Neural crest cell (in vitro differentiated cells): ENCODE data around the gene BCKDHB. TPM values are rescaled to one million over a fixed set of nuclear protein-coding genes. Genes with fewer than 3 reads are reported as not detected.

ENCODE experiments used
- DNase-seq: peaks from one replicate; pipeline ENCODE4 v3.0.0; 2021; ENCODE audit warnings: low read depth, mixed read lengths, low spot score
- H3K27ac Mint-ChIP-seq: one replicate; pipeline ENCODE4 v1.8.0; 2021; ENCODE audit warnings: mild to moderate bottlenecking, mixed read lengths; ENCODE audit not compliant: unreplicated experiment
- H3K27me3 Mint-ChIP-seq: 2 replicates; pipeline ENCODE4 v1.8.0; 2021; ENCODE audit warnings: low read depth, mild to moderate bottlenecking, mixed read lengths
- H3K36me3 Mint-ChIP-seq: 2 replicates; pipeline ENCODE4 v1.8.0; 2021; ENCODE audit warnings: low read depth, mild to moderate bottlenecking, mixed read lengths
- H3K4me1 Mint-ChIP-seq: 2 replicates; pipeline ENCODE4 v1.8.0; 2021; ENCODE audit warnings: mixed read lengths
- H3K4me3 Mint-ChIP-seq: one replicate; pipeline ENCODE4 v1.8.0; 2021; ENCODE audit warnings: mild to moderate bottlenecking, mixed read lengths
- H3K9me3 Mint-ChIP-seq: 2 replicates; pipeline ENCODE4 v1.8.0; 2021; ENCODE audit warnings: mixed read lengths
- CTCF ChIP-seq: fragments of 200-600 bp; sonication (generic); conservative IDR thresholded peaks from 2 replicates; pipeline ENCODE4 v1.5.0; 2021; ENCODE audit warnings: antibody characterized with exemption, mild to moderate bottlenecking
- total RNA-seq: library from RNA; stranded (reverse); gene quantifications from 2 replicates; pipeline ENCODE4 v1.2.1, GENCODE V29; 2021

The BCKDHB gene
- total RNA-seq, 1 donor from 2014 or later: 27.0 TPM

- Mint-ChIP-seq H3K27me3 (no peaks in the 10 kb centered on the region), H3K27ac (no peak overlapping the region), H3K36me3 (peaks cover 4% of the 10 kb centered on the region), H3K4me3 (no peak overlapping the region), H3K4me1 (peaks cover 6% of the 10 kb centered on the region), H3K9me3 (no peaks in the 10 kb centered on the region)
- no peak for TF ChIP-seq CTCF
- no peak for DNase-seq
Measured at GRCh38 chr6:80263585-80263984, 157.1 kb downstream of the BCKDHB start.

GRCh38 chr6:80268865-80269730 lies 162.6 kb downstream of the BCKDHB start:
- no peak overlapping the region for H3K27ac Mint-ChIP-seq
- H3K4me1 Mint-ChIP-seq: peaks cover 13% of the 10 kb centered on the region
- peaks cover 10% of the 10 kb centered on the region for H3K36me3 Mint-ChIP-seq

GRCh38 chr6:80271074-80271473 lies 164.6 kb downstream of the BCKDHB start:
- Mint-ChIP-seq H3K27me3 (no peaks in the 10 kb centered on the region), H3K4me3 (no peak overlapping the region), H3K36me3 (peaks cover 8% of the 10 kb centered on the region), H3K4me1 (peaks cover 13% of the 10 kb centered on the region), H3K27ac (no peak overlapping the region), H3K9me3 (no peaks in the 10 kb centered on the region)
- DNase-seq: no peak
- TF ChIP-seq CTCF: no peak

More at GRCh38 chr6:80268865-80269730, 162.6 kb downstream of the BCKDHB start:
- no peak for TF ChIP-seq CTCF
- no peaks in the 10 kb centered on the region for H3K27me3 Mint-ChIP-seq
- no peaks in the 10 kb centered on the region for H3K9me3 Mint-ChIP-seq
- DNase-seq: no peak
- H3K4me3 Mint-ChIP-seq: no peak overlapping the region

GRCh38 chr6:80272988-80273387 lies 166.5 kb downstream of the BCKDHB start:
- H3K27ac Mint-ChIP-seq: no peak overlapping the region
- TF ChIP-seq CTCF: no peak
- no peaks in the 10 kb centered on the region for H3K9me3 Mint-ChIP-seq
- H3K4me3 Mint-ChIP-seq: no peak overlapping the region
- DNase-seq: no peak
- H3K36me3 Mint-ChIP-seq: peaks cover 6% of the 10 kb centered on the region
- H3K27me3 Mint-ChIP-seq: no peaks in the 10 kb centered on the region
- H3K4me1 Mint-ChIP-seq: peaks cover 8% of the 10 kb centered on the region

- no peak overlapping the region for H3K27ac Mint-ChIP-seq
- DNase-seq: no peak
- no peak for TF ChIP-seq CTCF
- H3K9me3 Mint-ChIP-seq: no peaks in the 10 kb centered on the region
- no peaks in the 10 kb centered on the region for H3K27me3 Mint-ChIP-seq
- H3K36me3 Mint-ChIP-seq: no peaks in the 10 kb centered on the region
- H3K4me3 Mint-ChIP-seq: no peak overlapping the region
- no peaks in the 10 kb centered on the region for H3K4me1 Mint-ChIP-seq
Measured at GRCh38 chr6:80276861-80277260, 170.4 kb downstream of the BCKDHB start.
